Stimulated activated CD8-positive, alpha-beta memory T cell treated with anti-CD3 and anti-CD28 coated beads, Interleukin-7, amount 100 ng/mL, for 48 hours (primary cell): Measurements from ENCODE around the gene ABCB1.
"Not testable (repeated sequence)": the region's sequence is repeated elsewhere in the genome, so short reads cannot be mapped to it uniquely, and the experiment has no call there.

Experiments
- DNase-seq, 2 donors: peaks; one replicate each; pipeline ENCODE4 v3.0.0-alpha.2; 2020; ENCODE audit warnings: low read depth in 1 of 2; ENCODE audit errors: extremely low read depth in 1 of 2

ABCB1 gene

DNA sequence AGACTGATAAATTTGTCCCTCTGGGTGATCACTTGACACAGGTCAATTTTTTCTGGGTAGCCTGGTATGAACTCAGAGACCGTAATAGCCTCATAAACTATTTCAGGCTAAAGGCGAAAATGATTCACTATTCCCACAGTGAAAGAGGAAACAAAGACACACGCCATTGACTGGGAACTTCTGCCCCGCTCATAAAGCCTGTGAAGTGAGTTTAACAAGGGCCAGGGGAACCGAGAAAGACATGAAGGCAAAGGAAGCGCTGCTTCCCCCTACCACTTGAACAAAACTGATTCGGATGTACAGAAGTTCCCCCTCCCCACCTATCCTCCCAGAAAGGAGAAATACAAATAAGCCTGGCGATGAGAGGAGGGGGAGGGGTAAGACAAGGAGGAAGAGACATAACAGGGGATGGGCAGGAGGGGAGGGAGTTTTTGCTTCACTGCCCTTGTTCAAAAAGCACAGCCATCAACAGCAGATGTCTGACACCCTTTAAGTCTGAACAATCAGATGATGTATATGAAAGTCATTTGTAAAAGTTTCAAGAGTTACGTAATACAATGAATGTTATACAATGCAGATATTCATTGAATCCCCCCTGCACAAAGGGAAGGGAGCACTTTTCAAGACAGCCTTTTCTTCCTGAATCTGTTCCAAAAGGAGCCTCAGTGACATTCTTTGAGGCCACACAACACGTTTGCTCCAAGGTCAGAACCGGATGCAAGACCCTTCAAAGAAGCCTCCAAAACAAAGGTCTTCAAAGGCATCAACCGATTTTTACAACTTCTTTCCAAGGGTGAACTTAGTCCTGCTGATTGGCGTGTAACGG is 125.9 kb downstream of the ABCB1 start:
- no peak for DNase-seq

DNA sequence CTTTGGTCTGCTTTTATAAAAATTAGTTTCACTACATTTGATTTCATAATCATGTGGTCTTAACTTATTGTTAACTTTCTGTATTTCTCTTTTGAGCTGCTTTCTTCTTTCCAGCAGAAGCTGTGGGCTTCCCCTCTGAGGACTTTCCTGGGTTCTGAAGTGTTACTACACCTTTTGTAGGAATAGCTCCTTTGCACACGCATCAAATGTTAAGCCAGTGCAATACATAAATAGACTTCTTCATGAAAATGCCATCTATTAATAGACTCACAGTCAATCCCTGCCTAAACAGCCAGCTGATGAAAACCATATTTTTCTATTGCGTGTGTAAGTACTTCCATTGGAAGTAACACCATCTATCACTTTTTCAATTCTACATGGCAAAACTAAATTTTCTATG is 126.7 kb downstream of the ABCB1 start:
- no peak for DNase-seq

DNA sequence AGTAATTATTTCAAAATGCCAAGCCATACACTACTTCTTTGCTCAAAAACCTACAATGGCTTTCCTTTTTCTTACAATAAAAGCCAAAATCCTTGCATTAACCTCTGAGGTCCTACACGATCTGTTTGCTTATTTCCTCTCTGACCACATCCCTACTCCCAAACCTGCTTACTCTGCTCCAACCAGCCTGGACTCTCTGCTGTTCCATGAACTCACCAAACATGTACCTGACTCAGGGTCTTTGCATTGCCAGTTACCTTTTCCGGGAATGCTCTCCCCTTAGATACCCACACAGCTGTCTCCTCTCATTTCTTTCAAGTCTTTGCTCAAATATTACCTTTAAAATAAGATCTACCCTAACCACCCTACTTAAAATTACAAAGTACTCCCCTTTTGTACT is 127.5 kb downstream of the ABCB1 start:
- no peak for DNase-seq

GRCh38 chr7:87471473-87471872 is 129.2 kb downstream of the ABCB1 start:
- no peak for DNase-seq

GRCh38 chr7:87469204-87469603 is 131.5 kb downstream of the ABCB1 start:
- not testable (repeated sequence) for DNase-seq

DNA sequence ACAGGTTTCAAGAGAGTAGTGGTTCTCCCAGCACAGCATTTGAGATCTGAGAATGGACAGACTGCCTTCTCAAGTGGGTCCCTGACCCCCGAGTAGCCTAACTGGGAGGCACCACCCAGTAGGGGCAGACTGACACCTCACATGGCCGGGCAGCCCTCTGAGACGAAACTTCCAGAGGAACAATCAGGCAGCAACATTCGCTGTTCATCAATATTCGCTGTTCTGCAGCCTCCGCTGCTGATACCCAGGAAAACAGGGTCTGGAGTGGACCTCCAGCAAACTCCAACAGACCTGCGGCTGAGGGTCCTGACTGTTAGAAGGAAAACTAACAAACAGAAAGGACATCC is 135.2 kb downstream of the ABCB1 start:
- not testable (repeated sequence) for DNase-seq

DNA sequence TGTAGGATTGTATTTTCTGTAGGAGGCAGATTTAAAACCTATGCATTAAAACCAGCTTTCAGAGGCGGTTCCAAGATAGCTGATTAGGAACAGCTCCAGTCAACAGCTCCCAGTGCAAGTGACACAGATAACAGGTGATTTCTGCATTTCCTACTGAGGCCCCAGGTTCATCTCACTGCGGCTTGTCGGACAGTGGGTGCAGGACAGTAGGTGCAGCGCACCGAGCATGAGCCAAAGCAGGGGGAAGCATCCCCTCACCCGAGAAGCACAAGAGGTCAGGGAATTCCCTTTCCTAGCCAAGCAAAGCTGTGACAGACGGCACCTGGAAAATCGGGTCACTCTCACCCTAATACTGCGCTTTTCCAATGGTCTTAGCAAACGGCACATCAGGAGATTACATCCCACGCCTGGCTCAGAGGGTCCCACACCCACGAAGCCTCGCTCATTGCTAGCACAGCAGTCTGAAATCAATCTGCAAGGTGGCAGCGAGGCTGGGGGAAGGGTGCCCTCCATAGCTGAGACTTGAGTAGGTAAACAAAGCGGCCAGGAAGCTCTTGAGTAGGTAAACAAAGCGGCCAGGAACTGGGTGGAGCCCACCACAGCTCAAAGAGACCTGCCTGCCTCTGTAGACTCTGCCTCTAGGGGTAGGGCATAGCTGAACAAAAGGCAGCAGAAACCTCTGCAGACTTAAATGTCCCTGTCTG is 135.7 kb downstream of the ABCB1 start:
- DNase-seq = not testable (repeated sequence)

- no peak for DNase-seq
Observed at GRCh38 chr7:87463982-87464381, 136.7 kb downstream of the ABCB1 start.

DNA sequence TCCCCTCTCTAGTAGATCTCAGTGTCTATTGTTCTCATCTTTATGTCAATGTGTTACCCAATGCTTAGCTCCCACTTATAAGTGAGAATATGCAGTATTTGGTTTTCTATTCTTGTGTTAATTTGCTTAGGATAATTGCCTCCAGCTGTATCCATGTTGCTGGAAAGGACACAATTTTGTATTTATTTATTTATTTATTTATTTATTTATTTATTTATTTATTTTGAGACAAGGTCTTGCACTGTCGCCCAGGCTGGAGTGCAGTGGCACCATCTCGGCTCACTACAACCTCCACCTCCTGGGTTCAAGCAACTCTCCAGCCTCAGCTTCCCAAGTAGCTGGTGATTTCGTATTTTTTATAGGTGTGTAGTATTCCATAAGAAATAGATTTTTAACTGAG is 140.2 kb downstream of the ABCB1 start:
- not testable (repeated sequence) for DNase-seq

DNA sequence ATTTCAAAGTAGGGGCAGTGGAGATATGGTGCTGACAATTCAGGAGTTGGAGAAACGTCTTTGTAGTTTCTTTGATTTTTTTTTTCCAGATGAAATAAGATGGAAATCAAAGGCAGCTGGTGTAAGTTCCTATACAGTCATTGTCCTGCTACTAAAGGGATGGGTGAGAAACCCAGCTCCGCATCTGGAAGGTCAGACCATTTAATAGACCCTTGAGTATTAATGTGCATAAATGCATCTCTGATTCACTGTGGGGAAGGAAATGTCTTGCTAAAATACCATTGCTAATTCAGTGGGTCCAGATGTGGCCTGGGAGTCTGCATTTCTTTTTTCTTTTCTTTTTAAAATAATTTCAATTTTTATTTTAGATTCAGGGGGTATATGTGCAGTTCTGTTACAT is 140.7 kb downstream of the ABCB1 start:
- DNase-seq = no peak

DNA sequence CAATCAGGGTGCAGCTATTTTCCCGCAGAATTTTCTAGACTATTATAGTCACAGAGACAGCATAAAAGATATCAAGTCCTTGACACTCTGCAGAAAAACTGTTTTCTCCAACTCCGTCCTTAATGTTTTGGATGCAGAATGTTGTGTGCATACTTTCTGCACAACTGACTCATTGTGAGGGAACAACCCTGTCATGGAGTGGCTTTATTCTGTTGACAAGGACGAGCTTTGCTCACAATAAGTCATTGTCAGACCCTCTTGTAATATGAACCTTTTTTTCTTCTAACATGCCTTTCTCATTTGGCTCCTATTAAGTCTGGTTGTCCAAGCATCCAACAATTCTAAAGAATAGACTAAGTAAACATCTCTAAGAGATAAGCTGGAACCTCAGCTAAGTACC is 142.5 kb downstream of the ABCB1 start:
- no peak for DNase-seq

GRCh38 chr7:87456247-87456646 is 144.4 kb downstream of the ABCB1 start:
- DNase-seq = no peak
